ENCODE data around the gene FLOT1. TPM values are rescaled to one million over a fixed set of nuclear protein-coding genes. Genes with fewer than 3 reads are reported as not detected.
"Not testable (repeated sequence)": the region's sequence is repeated elsewhere in the genome, so short reads cannot be mapped to it uniquely, and the experiment has no call there.

Gene FLOT1
- total and polyA plus RNA-seq, 2 donors from 2014 or later, result 227 to 317 TPM

DNA sequence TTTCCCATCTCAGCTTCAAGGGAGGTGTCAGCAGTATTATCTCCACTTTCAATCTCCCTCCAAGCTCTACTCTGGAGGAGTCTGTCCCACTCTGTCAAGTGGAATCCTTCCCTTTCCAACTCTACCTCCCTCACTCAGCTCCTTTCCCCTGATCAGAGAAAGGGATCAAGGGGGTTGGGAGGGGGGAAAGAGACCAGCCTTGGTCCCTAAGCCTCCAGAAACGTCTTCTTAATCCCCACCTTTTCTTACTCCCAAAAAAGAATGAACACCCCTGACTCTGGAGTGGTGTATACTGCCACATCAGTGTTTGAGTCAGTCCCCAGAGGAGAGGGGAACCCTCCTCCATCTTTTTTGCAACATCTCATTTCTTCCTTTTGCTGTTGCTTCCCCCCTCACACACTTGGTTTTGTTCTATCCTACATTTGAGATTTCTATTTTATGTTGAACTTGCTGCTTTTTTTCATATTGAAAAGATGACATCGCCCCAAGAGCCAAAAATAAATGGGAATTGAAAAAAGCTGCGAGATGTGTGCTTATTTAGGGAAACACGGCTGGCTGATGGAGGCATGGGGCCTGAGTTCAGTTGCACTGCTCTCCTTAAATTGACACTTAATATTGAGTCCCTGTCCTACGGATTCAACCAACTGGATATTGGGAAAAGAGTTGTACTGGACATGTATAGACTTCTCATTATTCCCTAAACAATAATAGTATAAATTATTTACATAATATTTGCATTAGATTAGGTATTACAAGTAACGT lies 17.4 kb downstream of the FLOT1 start:
- intact Hi-C loops (cut with DNase I), result loop anchor here (5.0 kb wide), 1 partner anchor 43 kb away; no protein-coding TSS in a partner anchor
- no peak for TF ChIP-seq CTCF (IDR thresholded peaks at IDR 0.05; ENCODE audit: borderline replicate concordance, extremely low read depth, insufficient read depth)
- Histone ChIP-seq H3K4me3 (ENCODE audit: low read length in 3 of 3) (no peak overlapping the region), H3K9me3 (ENCODE audit: control insufficient read depth in 2 of 3, insufficient read depth in 1 of 3, low read length in 3 of 3) (no peaks in the 10 kb centered on the region), H3K36me3 (ENCODE audit: control insufficient read depth in 2 of 3, insufficient read depth in 3 of 3, low read length in 3 of 3) (peaks cover 25 to 55% (median 29%) of the 10 kb centered on the region in 3 donors), H3K9ac (ENCODE audit: low read length in 3 of 3) (no peak overlapping the region), H3K4me1 (ENCODE audit: control insufficient read depth in 2 of 3, insufficient read depth in 2 of 3, low read depth in 1 of 3, low read length in 3 of 3) (peaks cover 0 to 11% (median 4%) of the 10 kb centered on the region in 3 donors), H3K27me3 (ENCODE audit: control insufficient read depth, insufficient read depth, low read length) (no peaks in the 10 kb centered on the region), H3K27ac (ENCODE audit: low read depth in 2 of 2, low read length in 2 of 2) (no peak overlapping the region)
- DNase-seq, result peak in 1 of 5 donors; percentile 2
- FAIRE-seq, result no peak

GRCh38 chr6:30723843-30724741 lies 18.4 kb downstream of the FLOT1 start:
- H3K27me3 ChIP-seq (ENCODE audit: control insufficient read depth, insufficient read depth, low read length); H3K27ac ChIP-seq (ENCODE audit: low read depth in 2 of 2, low read length in 2 of 2); H3K4me3 ChIP-seq (ENCODE audit: low read length in 3 of 3); H3K9ac ChIP-seq (ENCODE audit: low read length in 3 of 3); FAIRE-seq; H3K9me3 ChIP-seq (ENCODE audit: control insufficient read depth in 2 of 3, insufficient read depth in 1 of 3, low read length in 3 of 3): not testable (repeated sequence)
- intact Hi-C loops (cut with DNase I), result loop anchor here (5.0 kb wide), 1 partner anchor 42 kb away; no protein-coding TSS in a partner anchor
- peak in 1 of 5 donors; percentile 54 for DNase-seq
- H3K36me3 ChIP-seq (ENCODE audit: control insufficient read depth in 2 of 3, insufficient read depth in 3 of 3, low read length in 3 of 3), result peaks cover 20 to 45% (median 22%) of the 10 kb centered on the region in 3 donors
- peaks cover 0 to 11% (median 4%) of the 10 kb centered on the region in 3 donors for H3K4me1 ChIP-seq (ENCODE audit: control insufficient read depth in 2 of 3, insufficient read depth in 2 of 3, low read depth in 1 of 3, low read length in 3 of 3)

DNA sequence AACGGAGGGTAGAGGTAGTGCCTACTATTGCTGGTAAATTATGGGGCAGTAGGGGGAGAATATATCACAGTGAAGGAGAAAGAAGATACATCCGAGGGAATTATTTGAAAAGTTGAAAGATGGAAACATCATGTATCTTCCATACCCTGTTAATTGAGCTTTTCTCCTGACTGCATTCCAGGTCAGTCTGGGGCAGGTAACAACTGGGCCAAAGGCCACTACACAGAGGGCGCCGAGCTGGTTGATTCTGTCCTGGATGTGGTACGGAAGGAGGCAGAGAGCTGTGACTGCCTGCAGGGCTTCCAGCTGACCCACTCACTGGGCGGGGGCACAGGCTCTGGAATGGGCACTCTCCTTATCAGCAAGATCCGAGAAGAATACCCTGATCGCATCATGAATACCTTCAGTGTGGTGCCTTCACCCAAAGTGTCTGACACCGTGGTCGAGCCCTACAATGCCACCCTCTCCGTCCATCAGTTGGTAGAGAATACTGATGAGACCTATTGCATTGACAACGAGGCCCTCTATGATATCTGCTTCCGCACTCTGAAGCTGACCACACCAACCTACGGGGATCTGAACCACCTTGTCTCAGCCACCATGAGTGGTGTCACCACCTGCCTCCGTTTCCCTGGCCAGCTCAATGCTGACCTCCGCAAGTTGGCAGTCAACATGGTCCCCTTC lies 19.2 kb downstream of the FLOT1 start:
- peak in 1 of 5 donors; percentile 66 for DNase-seq
- peak overlapping the region in 2 of 3 donors; percentile 29 to 52 for H3K9ac ChIP-seq (ENCODE audit: low read length in 3 of 3)
- not testable (repeated sequence) for H3K27me3 ChIP-seq (ENCODE audit: control insufficient read depth, insufficient read depth, low read length); FAIRE-seq; H3K27ac ChIP-seq (ENCODE audit: low read depth in 2 of 2, low read length in 2 of 2); H3K9me3 ChIP-seq (ENCODE audit: control insufficient read depth in 2 of 3, insufficient read depth in 1 of 3, low read length in 3 of 3)
- intact Hi-C loops (cut with DNase I), result loop anchor here (5.0 kb wide), 1 partner anchor 41 kb away; no protein-coding TSS in a partner anchor
- H3K4me3 ChIP-seq (ENCODE audit: low read length in 3 of 3), result peak overlapping the region in 1 of 3 donors; percentile 77
- H3K4me1 ChIP-seq (ENCODE audit: control insufficient read depth in 2 of 3, insufficient read depth in 2 of 3, low read depth in 1 of 3, low read length in 3 of 3), result peaks cover 4 to 11% (median 4%) of the 10 kb centered on the region in 3 donors
- peaks cover 20 to 42% (median 22%) of the 10 kb centered on the region in 3 donors for H3K36me3 ChIP-seq (ENCODE audit: control insufficient read depth in 2 of 3, insufficient read depth in 3 of 3, low read length in 3 of 3)

Measured in kidney (tissue), 14 donors.